GM12878 (cell line): ENCODE measurements around the gene ZNF18. TPM values are rescaled to one million over a fixed set of nuclear protein-coding genes. Genes with fewer than 3 reads are reported as not detected.

ENCODE experiments used
- ATAC-seq: fragments of 200-7000 bp; cut with Tn5 transposase; 3 replicates; pipeline ENCODE4 v1.9.1; 2020; ENCODE audit warnings: mild to moderate bottlenecking, moderate library complexity
- BruUV-seq: library from RNA; stranded (reverse); fragments of 400-500 nt; replicated peaks from 2 replicates; lab custom pipeline; 2021; lab: Mats Ljungman, UMichigan
- CTCF ChIA-PET: fragments of 300-600 bp; sonication (Branson Sonifier 250); formaldehyde crosslinking; extraction: SDS; loops from one replicate; lab custom pipeline; 2021; ENCODE audit warnings: inconsistent platforms; lab: Yijun Ruan, JAX
- POLR2A ChIA-PET: fragments of 350-600 bp; formaldehyde crosslinking; extraction: SDS; loops from one replicate; lab custom pipeline; 2021; ENCODE audit warnings: inconsistent platforms; lab: Charles Lee
- RAD21 ChIA-PET: fragments of 300-600 bp; sonication (Branson Sonifier 250); formaldehyde crosslinking; loops from one replicate; lab custom pipeline; 2023; ENCODE audit warnings: antibody characterized with exemption; ENCODE audit not compliant: unreplicated experiment; lab: Charles Lee
- SMC1A ChIA-PET: fragments of 300-600 bp; sonication (Branson Sonifier 250); formaldehyde crosslinking; loops from one replicate; lab custom pipeline; 2023; ENCODE audit not compliant: unreplicated experiment, uncharacterized antibody; lab: Charles Lee
- DNase-seq: peaks from one replicate; pipeline ENCODE4 v3.0.0-alpha.2; 2011; ENCODE audit warnings: low read depth, low spot score
- FAIRE-seq: peaks from 3 replicates; lab custom pipeline; 2011; peaks lifted over from hg19 to GRCh38; lab: Jason Lieb, UNC
- H2AFZ ChIP-seq: 2 replicates; pipeline ENCODE4 v1.6.0; 2011; ENCODE audit warnings: low read depth, low read length, control low read depth; ENCODE audit not compliant: control insufficient read depth
- H3K27ac ChIP-seq: 2 replicates; pipeline ENCODE4 v1.5.1; 2011; ENCODE audit warnings: control low read depth; ENCODE audit not compliant: control insufficient read depth, insufficient read depth
- H3K27me3 ChIP-seq, 2 experiments: replicated peaks in 1 of 2; 2 replicates each; pipeline versions ENCODE4 v1.6.0 to v1.6.1; 2011; ENCODE audit warnings: low read length in 1 of 2; ENCODE audit not compliant: control insufficient read depth in 2 of 2, insufficient read depth in 2 of 2
- H3K36me3 ChIP-seq, 2 experiments: 2 replicates each; pipeline ENCODE4 v1.5.1; 2011; ENCODE audit warnings: low read length in 1 of 2; ENCODE audit not compliant: control insufficient read depth in 2 of 2, insufficient read depth in 2 of 2
- H3K4me1 ChIP-seq: 2 replicates; pipeline ENCODE4 v1.6.1; 2011; ENCODE audit warnings: mild to moderate bottlenecking, low read length, moderate library complexity, mixed read lengths; ENCODE audit not compliant: control insufficient read depth, insufficient read depth
- H3K4me2 ChIP-seq: 2 replicates; pipeline ENCODE4 v1.6.0; 2011; ENCODE audit warnings: control low read depth; ENCODE audit not compliant: control insufficient read depth, insufficient read depth
- H3K4me3 ChIP-seq: fragments of 200-600 bp; sonication (generic); 2 replicates; pipeline ENCODE4 v1.5.1; 2016
- H3K79me2 ChIP-seq: 2 replicates; pipeline ENCODE4 v1.6.0; 2011; ENCODE audit warnings: low read length; ENCODE audit not compliant: control insufficient read depth, insufficient read depth
- H3K9ac ChIP-seq: 2 replicates; pipeline ENCODE4 v1.8.0; 2011; ENCODE audit warnings: low read length, control low read depth, mixed read lengths; ENCODE audit not compliant: control insufficient read depth, insufficient read depth
- H3K9me3 ChIP-seq: replicated peaks from 3 replicates; pipeline ENCODE4 v1.5.1; 2011; ENCODE audit warnings: mild to moderate bottlenecking, low read length; ENCODE audit not compliant: control insufficient read depth, insufficient read depth
- H4K20me1 ChIP-seq: 2 replicates; pipeline ENCODE4 v1.6.0; 2011; ENCODE audit not compliant: control insufficient read depth, insufficient read depth
- CREB1 ChIP-seq: IDR thresholded peaks from 2 replicates; pipeline ENCODE4 v1.6.1; 2012; ENCODE audit warnings: low read depth, mild to moderate bottlenecking, inconsistent platforms
- E4F1 ChIP-seq: fragments of 450-650 bp; IDR thresholded peaks from 2 replicates; pipeline ENCODE4 v1.6.1; 2018; ENCODE audit warnings: borderline replicate concordance, mild to moderate bottlenecking; ENCODE audit not compliant: partially characterized antibody
- EED ChIP-seq: sonication (generic); IDR thresholded peaks from 2 replicates; pipeline ENCODE4 v1.6.1; 2016; ENCODE audit warnings: antibody characterized with exemption, low read depth
- NFYB ChIP-seq: IDR thresholded peaks from 2 replicates; pipeline ENCODE4 v1.6.1; 2011; ENCODE audit warnings: low read depth, mild to moderate bottlenecking, low read length, improper control_type of control experiment, moderate library complexity; ENCODE audit not compliant: insufficient read depth
- NR2C2 ChIP-seq: IDR thresholded peaks from 2 replicates; pipeline ENCODE4 v1.6.1; 2011; ENCODE audit warnings: borderline replicate concordance, low read depth; ENCODE audit not compliant: control insufficient read depth, insufficient read length
- POLR2AphosphoS2 ChIP-seq: IDR thresholded peaks from 2 replicates; pipeline ENCODE4 v1.6.1; 2011; ENCODE audit warnings: low read depth, mild to moderate bottlenecking, low read length, improper control_type of control experiment, moderate library complexity
- POU2F2 ChIP-seq: IDR thresholded peaks from 3 replicates; pipeline ENCODE4 v1.6.1; 2011; ENCODE audit warnings: low read depth, mild to moderate bottlenecking, low read length, borderline replicate concordance
- SMARCA5 ChIP-seq: fragments of 450-650 bp; IDR thresholded peaks from 2 replicates; pipeline ENCODE4 v1.6.1; 2017; ENCODE audit warnings: mild to moderate bottlenecking
- ZNF217 ChIP-seq: fragments of 450-650 bp; IDR thresholded peaks from 2 replicates; pipeline ENCODE4 v1.6.1; 2017; ENCODE audit warnings: antibody characterized with exemption, mild to moderate bottlenecking
- ZNF687 ChIP-seq: fragments of 450-650 bp; IDR thresholded peaks from 2 replicates; pipeline ENCODE4 v1.6.1; 2017; ENCODE audit warnings: mild to moderate bottlenecking, moderate library complexity
- WGBS: methylation state at CpG from one replicate; pipeline ENCODE4 v1.1.6; 2016; ENCODE audit warnings: low lambda C conversion rate; ENCODE audit not compliant: insufficient replicate concordance, insufficient coverage; ENCODE audit errors: missing lambda C conversion rate; 5-methylcytosine and 5-hydroxymethylcytosine counted together
- in situ Hi-C: fragments of 300-500 bp; cut with MboI; formaldehyde crosslinking; loops from 9 replicates; pipeline ENCODE4 v1.14.3; 2018; ENCODE audit warnings: mixed read lengths
- intact Hi-C: fragments of 100-400 bp; cut with micrococcal nuclease; formaldehyde crosslinking; loops from one replicate; pipeline ENCODE4 v1.14.2; 2022; ENCODE audit not compliant: unreplicated experiment
- polyA plus RNA-seq, 11 experiments: library from polyadenylated mRNA; depleted of rRNA in 4 of 11; unstranded in 6 of 11; stranded (reverse) in 5 of 11; fragments of >200 nt; fragmentation: Nextera tagmentation in 4 of 11; fragmentation: Illumina TruSeq in 1 of 11; extraction: Ambion mirVana in 4 of 11; extraction: Trizol in 1 of 11; gene quantifications; 1 replicate in 1 of 11; 2 replicates in 10 of 11; pipeline versions ENCODE4 v1.2.1 to v1.2.3, GENCODE V29; 2011 to 2016; ENCODE audit warnings: inconsistent platforms in 2 of 11, missing spikeins in 2 of 11, low read depth in 1 of 11
- total RNA-seq, 4 experiments: library from RNA; depleted of rRNA in 3 of 4; stranded (reverse); fragments of >200 nt in 3 of 4; fragmentation: Illumina TruSeq in 1 of 4; extraction: Trizol in 1 of 4; gene quantifications; 2 replicates each; pipeline versions ENCODE4 v1.2.1 to v1.2.3, GENCODE V29; 2013 to 2021

ZNF18 gene
- total and polyA plus RNA-seq, 10 of the 15 experiments (the other 5 are each of a cell fraction or from before 2014, with no cell fraction given): 4.6 to 10.2 (median 9.1) TPM

DNA sequence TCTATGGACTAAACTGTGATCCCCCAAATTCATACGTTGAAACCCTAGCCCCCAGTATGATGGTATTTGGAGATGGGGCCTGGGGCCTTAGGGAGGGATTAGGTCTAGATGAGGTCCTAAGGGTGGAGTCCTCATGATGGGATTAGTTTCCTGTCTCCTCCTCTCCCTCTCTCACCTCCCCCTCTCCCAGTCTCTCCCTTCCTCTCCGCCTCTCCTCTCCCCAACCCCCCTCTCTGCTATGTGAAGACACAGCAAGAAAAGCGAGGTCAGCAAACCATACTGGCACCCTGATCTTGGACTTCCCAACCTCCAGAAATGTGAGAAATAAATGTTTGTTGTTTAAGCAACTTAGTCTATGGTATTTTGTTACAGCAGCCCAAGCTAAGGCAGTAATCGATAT, 15.4 kb downstream of the ZNF18 start:
- no peaks in the 10 kb centered on the region for H3K4me1 ChIP-seq
- POLR2A ChIA-PET: no interaction called here
- no peaks in the 10 kb centered on the region for H3K79me2 ChIP-seq
- 78% methylated on average over 4 of the region's 4 CpGs for WGBS
- no peak overlapping the region for H2AFZ ChIP-seq
- RAD21 ChIA-PET: no interaction called here
- no peak overlapping the region for H3K4me3 ChIP-seq
- no peak overlapping the region for H3K9ac ChIP-seq
- ATAC-seq: no peak
- SMC1A ChIA-PET: interaction anchor here (0.5 kb wide), 1 partner anchor 41 kb away, joined by 3 read pairs; no protein-coding TSS in a partner anchor
- no peak overlapping the region for H3K27ac ChIP-seq
- H3K27me3 ChIP-seq: no peaks in the 10 kb centered on the region
- no peaks in the 10 kb centered on the region for H3K9me3 ChIP-seq
- no peak overlapping the region for H3K4me2 ChIP-seq
- intact Hi-C loops: no loop called here
- H4K20me1 ChIP-seq: no peaks in the 10 kb centered on the region
- in situ Hi-C loops: no loop called here
- CTCF ChIA-PET: interaction anchor here (0.7 kb wide), 1 partner anchor 701 kb away, joined by 3 read pairs; no protein-coding TSS in a partner anchor
- no TSS peak for BruUV-seq
- DNase-seq: no peak
- H3K36me3 ChIP-seq: peaks cover 0 to 4% of the 10 kb centered on the region in 2 experiments; a peak in 3 of 4 replicates
- TF ChIP-seq POLR2AphosphoS2 (no peak), POU2F2 (no peak), NR2C2 (no peak), E4F1 (no peak), ZNF217 (no peak), NFYB (no peak), ZNF687 (no peak), EED (no peak), CREB1 (no peak), SMARCA5 (no peak)
- FAIRE-seq: no peak
